Amniotic stem cell (primary cell): ENCODE data around the gene HOXA2.

Experiments
- DNase-seq: peaks from one replicate; lab custom pipeline; 2025; lab: John Stamatoyannopoulos, UW

The HOXA2 gene

DNA sequence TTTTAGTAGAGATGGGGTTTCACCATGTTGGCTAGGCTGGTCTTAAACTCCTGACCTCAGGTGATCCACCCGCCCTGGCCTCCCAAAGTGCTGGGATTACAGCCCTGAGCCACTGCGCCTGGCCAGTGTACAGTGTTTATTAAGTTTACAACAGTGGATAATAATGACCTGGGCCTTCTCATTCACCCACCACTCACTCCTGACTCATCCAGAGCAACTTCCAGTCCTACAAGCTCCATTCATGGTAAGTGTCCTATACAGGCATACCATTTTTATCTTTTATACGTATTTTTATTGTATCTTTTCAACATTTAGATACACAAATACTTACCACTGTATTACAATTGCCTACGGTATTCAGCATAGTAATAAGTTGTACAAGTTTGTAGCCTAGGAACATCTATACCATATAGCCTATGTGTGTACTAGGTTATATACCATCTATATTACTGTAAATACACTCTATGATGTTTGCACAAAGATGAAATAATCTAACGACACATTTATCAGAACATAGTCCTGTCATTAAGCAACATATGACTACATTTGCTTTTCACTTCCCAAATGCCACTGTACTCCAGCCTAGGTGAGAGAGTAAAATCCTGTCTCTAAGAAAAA lies 23.8 kb downstream of the HOXA2 start:
- DNase-seq = no peak

DNA sequence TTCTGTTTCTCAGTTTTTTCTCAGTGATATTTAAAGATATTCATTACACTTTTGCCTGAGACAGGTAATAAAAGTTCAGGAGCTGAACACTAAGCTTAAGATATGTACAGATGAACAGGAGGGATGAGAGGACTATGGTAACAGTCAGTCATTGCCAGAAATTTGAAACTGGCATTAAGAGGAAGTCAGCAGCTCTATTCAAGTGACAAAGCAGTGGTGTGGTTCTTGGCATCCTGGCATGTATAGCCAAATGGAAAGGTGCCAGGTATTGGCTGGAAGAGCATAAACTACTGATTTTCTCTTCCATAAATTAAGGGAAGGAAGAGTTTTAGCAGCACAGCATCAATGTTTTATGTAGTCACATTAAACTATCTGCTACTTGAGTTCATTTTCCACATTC lies 29.4 kb downstream of the HOXA2 start:
- no peak for DNase-seq

DNA sequence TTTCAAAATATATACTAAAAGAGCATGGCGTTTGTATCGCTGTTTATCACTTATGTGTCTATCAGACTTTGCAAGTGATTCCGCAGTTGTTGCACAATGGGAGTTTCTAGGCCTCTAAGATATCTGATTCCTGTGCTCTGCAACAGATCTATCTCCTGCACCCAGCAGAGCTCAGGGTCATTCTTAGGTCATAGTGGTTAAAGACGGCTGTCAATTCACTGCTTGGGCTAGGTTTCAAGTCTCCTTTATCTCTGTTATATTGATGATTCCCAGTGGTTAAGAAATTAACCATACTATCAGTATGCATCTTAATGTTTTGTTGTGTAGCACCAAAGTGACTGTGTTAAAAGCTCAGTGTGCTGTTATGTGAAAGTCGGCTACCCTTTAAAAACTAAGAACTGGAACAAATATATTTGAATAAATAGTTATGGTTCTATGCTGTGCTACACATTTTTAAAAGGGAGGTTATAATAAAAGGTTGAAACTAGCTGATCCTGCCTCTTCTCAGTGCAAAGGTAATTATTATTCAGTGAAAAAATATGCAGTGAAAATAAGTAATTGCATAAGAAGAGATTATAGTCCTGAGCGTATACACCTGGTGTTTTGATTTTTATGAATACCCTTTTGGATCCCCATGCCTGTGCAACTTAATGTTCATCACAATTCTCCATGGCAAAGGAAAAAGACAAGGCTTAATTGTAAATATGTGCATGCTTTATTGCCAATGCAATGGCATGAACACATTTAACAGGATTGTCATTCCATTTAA lies 30.7 kb downstream of the HOXA2 start:
- DNase-seq = no peak

DNA sequence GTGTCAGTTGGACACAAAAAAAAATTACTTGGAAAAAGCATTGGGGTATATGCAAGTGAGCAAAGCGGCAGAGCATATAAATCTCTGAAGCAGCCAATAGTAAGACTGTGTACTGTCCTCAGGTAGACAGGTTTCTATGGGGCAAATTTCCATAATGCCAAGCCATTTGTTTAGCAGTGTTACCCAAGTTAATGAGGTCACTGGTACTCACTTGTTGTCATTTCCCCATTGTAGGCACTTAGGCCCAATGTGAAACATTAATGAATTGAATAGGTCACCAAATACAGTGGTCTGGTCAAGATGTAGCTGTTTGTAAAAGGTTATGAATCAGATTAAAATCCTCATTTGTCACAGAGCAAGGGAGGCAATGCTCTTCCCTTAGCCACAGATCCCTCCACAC lies 34.2 kb downstream of the HOXA2 start:
- DNase-seq = no peak

DNA sequence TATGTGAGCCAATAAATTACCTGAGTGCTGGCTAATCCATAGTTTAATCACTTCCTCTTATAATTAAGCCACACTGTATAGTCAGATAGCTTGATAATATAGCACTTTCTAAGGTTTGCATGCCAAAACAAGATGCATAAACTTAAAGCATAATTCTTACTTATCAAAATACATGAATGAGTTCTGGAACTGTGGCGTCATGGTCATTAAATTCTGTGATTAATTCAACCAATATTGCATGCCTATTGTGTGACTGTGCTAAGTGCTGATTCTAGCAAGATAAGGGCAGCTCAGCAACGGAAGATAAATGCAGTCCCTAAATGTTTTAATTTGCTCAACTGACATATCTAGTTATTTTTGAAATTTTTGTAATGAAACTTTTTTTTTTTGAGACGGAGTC lies 36.3 kb downstream of the HOXA2 start:
- no peak for DNase-seq

DNA sequence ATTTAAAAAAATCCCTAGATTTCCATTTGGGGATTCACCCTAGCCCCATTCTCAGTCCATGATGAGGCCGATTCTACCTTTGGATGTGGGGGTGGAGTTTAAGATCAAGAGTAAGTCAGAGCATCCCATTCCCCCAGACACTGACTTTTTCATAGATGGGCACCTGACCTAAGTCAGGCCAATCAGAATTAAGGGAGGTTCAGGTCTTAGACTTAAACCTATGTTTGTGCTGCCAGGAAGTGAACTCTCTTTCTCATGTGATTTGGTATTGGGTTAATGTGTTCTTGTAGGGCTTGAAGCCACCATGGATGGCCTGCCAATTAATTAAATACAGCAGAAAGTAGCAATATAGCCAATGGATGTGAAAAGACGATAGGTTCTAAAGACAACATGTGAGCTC lies 36.8 kb downstream of the HOXA2 start:
- no peak for DNase-seq

GRCh38 chr7:27064661-27065060 lies 37.8 kb downstream of the HOXA2 start:
- no peak for DNase-seq

DNA sequence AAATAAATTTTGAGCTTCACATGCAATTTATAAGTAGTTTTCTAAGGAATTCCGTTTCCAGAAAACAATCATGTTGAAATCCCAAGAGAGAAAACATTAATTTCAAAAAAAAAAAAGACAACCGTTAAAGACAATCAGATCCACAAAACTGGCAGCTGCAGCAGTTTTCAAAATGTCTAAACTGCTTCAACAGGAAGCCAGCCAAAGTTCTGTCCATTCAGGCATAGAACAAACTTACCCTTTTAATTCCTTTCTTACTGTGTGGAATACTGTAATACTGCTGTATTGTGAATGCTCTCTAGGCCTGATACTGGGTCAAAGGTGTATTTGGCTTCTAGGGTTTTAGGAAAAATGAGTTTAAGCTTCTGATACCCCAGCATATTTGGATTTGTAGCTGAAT lies 38.3 kb downstream of the HOXA2 start:
- no peak for DNase-seq

DNA sequence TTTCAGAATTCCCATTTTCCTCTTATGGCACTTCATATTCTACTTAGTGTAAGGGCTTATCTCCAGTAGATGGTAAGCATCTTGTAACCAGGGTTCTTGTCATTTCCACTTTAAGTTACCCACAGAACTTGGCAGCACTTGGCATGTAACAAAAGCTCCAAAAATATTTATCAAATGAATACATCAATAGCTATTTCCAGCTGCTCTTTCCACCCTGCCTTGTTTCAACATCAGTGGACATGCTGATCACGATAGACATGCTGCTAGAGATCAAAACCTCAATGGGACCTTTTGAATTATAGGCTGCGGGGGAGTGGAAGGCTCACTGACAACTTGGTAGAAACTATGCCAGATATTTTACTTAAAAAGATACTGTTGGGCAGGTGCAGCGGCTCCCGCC lies 39.5 kb downstream of the HOXA2 start:
- DNase-seq = no peak

GRCh38 chr7:27053153-27053552 lies 49.3 kb downstream of the HOXA2 start:
- DNase-seq = no peak

GRCh38 chr7:27051451-27051850 lies 51.0 kb downstream of the HOXA2 start:
- DNase-seq = no peak
